Activated CD4-positive, alpha-beta T cell treated with anti-CD3 and anti-CD28 coated beads, Interleukin-2, amount 50 U/mL, for 48 hours (primary cell): ENCODE data around the gene PLCE1.
"Not testable (repeated sequence)": the region's sequence is repeated elsewhere in the genome, so short reads cannot be mapped to it uniquely, and the experiment has no call there.

Experiments used
- DNase-seq, 2 experiments: peaks; one replicate each; pipeline ENCODE4 v3.0.0-alpha.2; 2020

PLCE1 gene

DNA sequence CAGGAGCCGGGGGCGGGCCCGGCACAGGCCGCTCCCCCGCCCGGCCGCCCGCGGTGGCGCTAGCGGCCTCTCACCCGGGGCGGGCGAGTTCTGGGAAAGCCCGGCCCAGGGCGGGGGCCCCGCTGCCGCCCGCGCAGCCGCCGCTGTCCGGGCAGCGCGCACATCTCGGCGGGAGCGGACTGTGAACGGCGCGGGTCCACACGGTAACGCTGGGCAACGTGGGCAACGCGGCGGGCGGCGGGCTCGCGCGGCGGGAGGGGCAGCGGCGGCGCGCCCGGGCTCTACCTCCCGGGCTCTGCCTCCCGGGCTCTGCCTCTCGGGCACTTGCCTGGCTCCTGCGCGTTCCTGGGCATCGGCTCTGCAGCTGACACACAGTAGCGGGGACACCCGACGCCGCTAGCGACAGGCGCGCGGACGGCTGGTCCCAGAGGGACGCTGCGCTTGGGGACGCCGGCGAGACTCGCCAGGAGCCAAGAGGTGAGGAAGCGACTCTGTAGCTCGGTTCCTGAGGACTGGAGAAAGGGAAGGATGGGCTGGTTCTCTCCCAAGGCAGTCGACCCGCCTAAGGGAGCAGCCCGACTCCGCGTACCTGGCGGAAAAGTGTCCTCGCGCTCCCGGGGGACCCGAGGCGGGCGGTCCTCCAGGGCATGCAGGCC lies at the start of gene PLCE1:
Gene PLCE1, plus strand, starts transcription at position 150 of the 656 bp plus-strand sequence. CDS start 37,116 bp downstream, outside the sequence.
- DNase-seq = peak; percentile 3 to 4

- DNase-seq = no peak
These were observed 47.9 kb upstream of the PLCE1 start for GRCh38 chr10:93945819-93946218.

DNA sequence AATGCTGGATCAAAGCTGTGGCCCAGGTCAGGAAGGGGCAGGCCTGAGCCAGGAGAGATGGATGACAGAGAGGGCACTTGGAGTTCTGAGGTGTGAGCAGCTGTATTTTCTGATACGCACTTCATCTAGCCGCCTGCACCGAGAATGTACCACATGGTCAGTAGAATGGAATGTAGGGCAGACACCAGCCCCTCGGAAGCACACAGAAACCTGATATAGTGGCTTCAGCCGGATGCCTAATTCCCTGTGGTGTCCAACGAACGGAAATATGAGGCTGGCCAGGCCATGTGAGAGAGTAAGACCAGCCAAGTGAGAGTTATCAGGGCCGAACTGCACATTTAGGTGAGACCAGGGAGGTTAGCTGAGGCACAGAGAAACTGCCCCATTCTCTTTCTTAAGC lies 46.7 kb upstream of the PLCE1 start:
- no peak for DNase-seq

DNA sequence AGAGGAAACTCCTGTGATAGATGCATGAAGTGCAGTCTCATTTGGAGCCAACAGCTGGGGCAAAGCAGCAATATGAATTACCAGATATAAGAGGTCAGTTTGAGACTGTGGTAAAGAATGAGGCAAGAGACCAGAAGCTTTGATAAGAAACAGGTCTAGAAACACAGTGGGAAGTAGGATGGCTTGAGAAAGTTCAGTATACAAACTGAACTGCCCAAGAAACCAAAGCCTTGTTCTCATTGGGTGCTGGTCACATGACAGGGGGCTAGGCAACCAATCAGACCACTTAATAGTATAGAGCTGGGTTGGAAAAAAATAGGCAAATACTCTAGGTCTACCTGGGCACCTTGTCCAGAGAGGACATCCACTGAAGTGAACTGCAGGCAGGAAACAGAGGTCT lies 46.2 kb upstream of the PLCE1 start:
- DNase-seq = no peak

GRCh38 chr10:93951905-93952304 lies 41.8 kb upstream of the PLCE1 start:
- DNase-seq = no peak

DNA sequence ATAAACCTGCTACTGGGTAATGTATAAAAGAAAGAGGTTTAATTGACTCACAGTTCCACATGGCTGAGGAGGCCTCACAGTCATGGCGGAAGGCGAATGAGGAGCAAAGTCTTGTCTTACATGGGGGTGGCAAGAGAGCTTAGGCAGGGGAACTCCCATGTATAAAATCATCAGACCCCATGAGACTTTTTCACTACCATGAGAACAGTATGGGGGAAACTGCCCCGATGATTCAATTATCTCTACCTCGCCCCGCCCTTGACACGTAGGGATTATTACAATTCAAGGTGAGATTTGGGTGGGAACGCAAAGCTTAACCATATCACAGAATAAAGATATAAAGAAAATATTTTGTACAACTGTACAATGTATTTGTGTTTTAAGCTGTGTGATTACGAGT lies 39.4 kb upstream of the PLCE1 start:
- DNase-seq = no peak

DNA sequence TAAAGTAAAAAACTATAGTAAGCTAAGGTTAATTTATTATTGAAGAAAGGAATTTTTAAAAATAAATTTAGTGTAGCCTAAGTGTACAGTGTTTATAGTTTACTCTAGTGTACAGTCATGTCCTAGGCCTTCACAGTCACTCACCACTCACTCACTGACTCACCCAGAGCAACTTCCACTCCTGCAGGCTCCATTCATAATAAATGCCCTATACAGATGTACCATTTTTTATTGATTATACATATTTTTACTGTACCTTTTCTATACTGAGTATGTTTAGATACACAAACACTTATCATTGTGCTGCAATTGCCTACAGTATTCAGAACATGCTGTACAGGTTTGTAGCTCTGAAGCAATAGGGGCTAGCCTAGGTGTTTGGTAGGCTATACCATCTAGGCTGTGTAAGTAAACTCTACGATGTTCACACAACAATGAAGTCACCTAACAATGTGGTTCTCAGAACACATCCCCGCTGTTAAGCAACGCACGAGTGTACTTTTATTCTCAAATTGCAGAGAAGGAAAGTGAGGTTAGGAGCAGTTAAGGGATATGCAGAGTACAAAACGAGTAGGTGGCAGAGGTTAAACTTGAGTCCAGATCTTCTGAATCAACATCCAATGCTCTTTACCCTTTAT lies 38.9 kb upstream of the PLCE1 start:
- DNase-seq = no peak

GRCh38 chr10:93958834-93959233 lies 34.9 kb upstream of the PLCE1 start:
- no peak for DNase-seq

- DNase-seq = not testable (repeated sequence)
These were observed 32.7 kb upstream of the PLCE1 start for GRCh38 chr10:93960988-93961387.

- no peak for DNase-seq
These were observed 30.8 kb upstream of the PLCE1 start for GRCh38 chr10:93962973-93963372.

GRCh38 chr10:93963434-93963833 lies 30.3 kb upstream of the PLCE1 start:
- no peak for DNase-seq

DNA sequence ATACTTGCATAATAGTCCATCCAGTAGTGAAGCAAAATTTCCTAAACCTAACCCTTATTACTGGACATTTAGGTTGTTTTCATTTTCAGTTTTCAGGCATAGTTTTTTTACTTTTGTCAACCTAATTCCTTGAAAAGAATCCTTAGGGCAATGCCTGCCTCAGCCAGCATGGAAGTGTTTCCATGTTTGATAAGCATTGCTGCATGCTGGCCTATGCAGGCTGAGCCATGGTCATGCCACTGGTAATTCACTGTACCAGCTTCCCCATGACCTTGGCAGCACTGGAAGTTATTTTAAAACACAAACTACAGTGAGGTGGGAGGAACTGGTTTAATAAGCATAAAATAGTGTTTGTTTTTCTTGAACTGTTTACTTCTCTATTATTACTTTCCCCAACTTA lies 27.8 kb upstream of the PLCE1 start:
- no peak for DNase-seq

GRCh38 chr10:93967756-93968155 lies 26.0 kb upstream of the PLCE1 start:
- no peak for DNase-seq

DNA sequence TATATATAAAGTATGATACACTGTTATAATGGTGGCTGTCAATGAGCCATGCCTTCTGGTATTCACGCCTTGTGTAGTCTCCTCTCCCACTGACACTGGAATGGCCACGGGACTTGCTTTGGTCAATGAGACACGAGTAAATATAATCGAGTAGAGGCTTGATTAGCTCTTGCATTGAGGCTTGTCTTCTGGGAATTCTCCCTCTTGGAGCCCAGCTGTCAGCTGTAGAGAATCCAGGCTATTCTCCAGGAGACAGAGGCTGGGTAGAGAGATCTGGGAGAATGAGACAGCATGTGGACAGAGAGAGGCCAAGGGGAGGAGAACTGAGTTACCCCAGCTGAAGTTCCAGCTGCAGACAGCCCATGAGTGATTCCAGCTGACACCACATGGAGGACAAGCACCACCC lies 25.2 kb upstream of the PLCE1 start:
- no peak for DNase-seq

DNA sequence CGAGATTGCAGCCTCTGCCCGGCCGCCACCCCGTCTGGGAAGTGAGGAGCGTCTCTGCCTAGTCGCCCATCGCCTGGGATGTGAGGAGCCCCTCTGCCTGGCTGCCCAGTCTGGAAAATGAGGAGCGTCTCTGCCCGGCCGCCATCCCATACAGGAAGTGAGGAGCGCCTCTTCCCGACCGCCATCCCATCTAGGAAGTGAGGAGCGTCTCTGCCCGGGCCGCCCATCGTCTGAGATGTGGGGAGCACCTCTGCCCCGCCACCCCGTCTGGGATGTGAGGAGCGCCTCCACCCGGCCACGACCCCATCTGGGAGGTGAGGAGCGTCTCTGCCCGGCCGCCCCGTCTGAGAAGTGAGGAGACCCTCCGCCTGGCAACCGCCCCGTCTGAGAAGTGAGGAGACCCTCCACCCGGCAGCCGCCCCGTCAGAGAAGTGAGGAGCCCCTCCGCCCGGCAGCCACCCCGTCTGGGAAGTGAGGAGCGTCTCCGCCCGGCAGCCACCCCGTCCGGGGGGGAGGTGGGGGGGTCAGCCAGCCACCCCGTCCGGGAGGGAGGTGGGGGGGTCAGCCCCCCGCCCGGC lies 23.2 kb upstream of the PLCE1 start:
- not testable (repeated sequence) for DNase-seq

GRCh38 chr10:93973748-93974445 lies 19.8 kb upstream of the PLCE1 start:
- DNase-seq = no peak

DNA sequence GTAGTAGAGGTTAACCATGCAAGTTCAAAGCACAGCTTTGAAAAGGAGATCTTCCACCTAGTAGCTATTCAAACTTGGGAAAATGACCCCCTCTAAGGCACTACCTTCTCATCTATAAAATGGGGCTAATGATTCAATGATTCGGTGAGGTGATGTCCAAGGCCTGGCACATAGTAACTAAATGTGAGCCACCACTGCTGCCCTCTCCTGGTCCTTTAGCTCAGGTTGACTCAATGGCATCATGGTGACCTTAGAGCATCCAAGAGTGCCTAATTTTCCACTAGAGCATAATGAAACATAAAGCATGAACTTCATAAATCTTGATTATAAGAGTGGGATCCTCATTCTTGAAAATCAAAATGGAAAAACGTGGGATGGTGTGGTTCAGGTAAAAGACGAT lies 16.3 kb upstream of the PLCE1 start:
- DNase-seq = no peak

GRCh38 chr10:93980486-93980885 lies 13.2 kb upstream of the PLCE1 start:
- DNase-seq = no peak

DNA sequence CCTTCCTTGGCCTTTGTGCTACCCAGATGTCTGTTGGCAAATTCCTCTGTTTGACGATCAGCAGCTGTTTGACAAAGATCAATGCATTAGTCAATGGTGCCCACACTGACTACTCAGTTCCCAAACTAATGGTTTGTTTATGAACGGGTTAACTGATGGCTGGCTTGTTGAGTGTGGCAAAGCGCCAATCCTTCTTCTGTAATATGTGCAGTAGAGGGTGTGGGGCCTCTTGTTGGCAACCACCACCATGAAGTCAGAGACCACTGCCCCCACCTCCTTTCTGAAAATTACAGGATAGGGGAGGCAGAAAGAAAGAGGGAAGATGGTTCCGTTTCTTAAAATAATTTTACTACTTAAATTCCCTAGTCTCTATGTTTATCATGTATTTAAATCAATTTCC lies 2.6 kb upstream of the PLCE1 start:
- no peak for DNase-seq

DNA sequence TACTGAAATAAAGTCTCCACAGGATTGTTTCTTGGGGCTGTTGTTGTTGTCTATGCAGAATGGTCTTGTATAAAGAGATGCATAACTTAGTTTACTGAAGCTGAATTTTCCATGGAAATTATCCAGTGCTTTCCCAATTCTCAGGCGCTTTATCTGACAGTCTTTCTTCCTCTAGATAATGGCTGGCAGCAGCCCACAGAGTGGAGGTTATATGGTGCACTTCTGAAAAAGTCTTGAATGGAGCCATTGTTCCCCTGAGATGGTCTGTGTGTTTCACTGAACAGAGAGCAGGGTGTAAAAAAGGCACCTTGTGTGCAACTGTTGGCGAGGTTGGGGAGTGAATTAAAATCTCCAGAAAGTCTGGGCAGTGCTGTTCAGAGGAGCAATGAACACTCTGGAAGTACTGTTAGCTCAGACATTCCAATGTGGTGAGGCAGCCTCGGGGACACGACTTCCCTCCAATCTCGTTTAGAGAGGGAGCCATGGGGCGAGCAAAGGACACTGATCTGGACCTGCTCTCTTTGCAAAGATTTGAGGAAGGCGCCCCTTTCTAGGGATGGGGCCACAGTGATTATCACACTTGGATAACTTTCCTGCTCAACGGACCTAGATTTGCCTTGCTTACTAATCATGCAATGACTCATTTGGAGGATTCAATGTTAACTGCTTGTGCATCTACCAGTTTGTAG lies 2.0 kb upstream of the PLCE1 start:
- no peak for DNase-seq

GRCh38 chr10:93992400-93993030 lies 1.2 kb upstream of the PLCE1 start:
- no peak for DNase-seq

- no peak for DNase-seq
These were observed 333 bp upstream of the PLCE1 start for GRCh38 chr10:93993414-93993781.

GRCh38 chr10:93994438-93994801 lies 689 bp downstream of the PLCE1 start:
- DNase-seq = no peak
